ENCODE results near the gene IL3RA.
"Not testable (repeated sequence)": the region's sequence is repeated elsewhere in the genome, so short reads cannot be mapped to it uniquely, and the experiment has no call there.

The IL3RA gene

GRCh38 chrX:1336331-1336943 is at the start of gene IL3RA:
Gene IL3RA (plus strand): TSS chrX:1336785. CDS start chrX:1341766, 4,981 bp downstream.
- H3K4me3 ChIP-seq (ENCODE audit: low read depth, low read length), result no peak within 1 kb of the TSS
- no peaks in the 10 kb centered on the region for H3K36me3 ChIP-seq (ENCODE audit: control insufficient read depth, insufficient read depth, low read length)
- no peaks in the 10 kb centered on the region for H3K9me3 ChIP-seq (ENCODE audit: control insufficient read depth, insufficient read depth, low read length)
- H3K27me3 ChIP-seq (ENCODE audit: control insufficient read depth, insufficient read depth, low read length), result no peaks in the 10 kb centered on the region
- H3K9ac ChIP-seq (ENCODE audit: low read depth, low read length), result no peak within 1 kb of the TSS
- H3K27ac ChIP-seq (ENCODE audit: low read depth, low read length), result no peak within 1 kb of the TSS
- no peaks in the 10 kb centered on the region for H3K4me1 ChIP-seq (ENCODE audit: control insufficient read depth, insufficient read depth, low read length)

GRCh38 chrX:1289535-1289934 is 47.0 kb upstream of the IL3RA start:
- H3K36me3 ChIP-seq (ENCODE audit: control insufficient read depth, insufficient read depth, low read length), result no peaks in the 10 kb centered on the region
- no peak overlapping the region for H3K4me3 ChIP-seq (ENCODE audit: low read depth, low read length)

GRCh38 chrX:1291110-1291740 is 45.4 kb upstream of the IL3RA start:
- Histone ChIP-seq H3K4me1 (ENCODE audit: control insufficient read depth, insufficient read depth, low read length) (no peaks in the 10 kb centered on the region), H3K4me3 (ENCODE audit: low read depth, low read length) (no peak overlapping the region), H3K36me3 (ENCODE audit: control insufficient read depth, insufficient read depth, low read length) (no peaks in the 10 kb centered on the region), H3K27me3 (ENCODE audit: control insufficient read depth, insufficient read depth, low read length) (no peaks in the 10 kb centered on the region), H3K9me3 (ENCODE audit: control insufficient read depth, insufficient read depth, low read length) (no peaks in the 10 kb centered on the region), H3K27ac (ENCODE audit: low read depth, low read length) (no peak overlapping the region), H3K9ac (ENCODE audit: low read depth, low read length) (no peak overlapping the region)

More at GRCh38 chrX:1289535-1289934, 47.0 kb upstream of the IL3RA start:
- Histone ChIP-seq H3K27me3 (ENCODE audit: control insufficient read depth, insufficient read depth, low read length) (no peaks in the 10 kb centered on the region), H3K4me1 (ENCODE audit: control insufficient read depth, insufficient read depth, low read length) (no peaks in the 10 kb centered on the region), H3K9me3 (ENCODE audit: control insufficient read depth, insufficient read depth, low read length) (no peaks in the 10 kb centered on the region), H3K9ac (ENCODE audit: low read depth, low read length) (no peak overlapping the region), H3K27ac (ENCODE audit: low read depth, low read length) (no peak overlapping the region)

DNA sequence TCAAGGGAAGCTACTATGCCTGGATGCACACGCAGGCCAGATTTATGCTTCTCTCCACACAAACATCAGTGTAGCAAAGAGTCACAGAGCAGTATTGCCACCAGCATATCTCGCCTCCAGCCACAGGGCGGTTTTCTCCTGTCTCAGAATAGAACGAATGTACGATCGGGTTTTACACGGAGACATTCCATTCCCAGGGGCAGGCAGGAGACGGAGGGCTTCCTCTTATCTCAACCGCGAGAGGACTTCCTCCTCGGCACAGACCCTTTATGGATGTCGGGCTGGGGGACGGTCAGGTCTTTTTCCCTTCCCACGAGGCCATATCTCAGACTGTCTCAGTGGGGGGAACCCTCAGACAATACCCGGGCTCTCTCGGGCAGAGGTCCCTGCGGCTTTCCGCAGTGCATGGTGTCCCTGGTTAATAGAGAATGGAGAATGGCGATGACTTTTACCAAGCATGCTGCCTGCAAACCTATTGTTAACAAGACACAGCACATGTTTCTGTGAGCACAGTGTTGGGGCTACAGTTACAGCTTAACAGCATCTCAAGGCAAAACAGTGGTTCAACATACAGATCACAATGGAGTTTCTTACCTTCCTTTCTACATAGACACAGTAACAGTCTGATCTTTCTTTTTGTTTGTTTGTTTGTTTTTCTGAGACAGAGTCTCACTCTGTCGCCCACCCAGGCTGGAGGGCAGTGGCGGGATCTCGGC is 43.9 kb upstream of the IL3RA start:
- Histone ChIP-seq H3K4me3 (ENCODE audit: low read depth, low read length) (no peak overlapping the region), H3K9me3 (ENCODE audit: control insufficient read depth, insufficient read depth, low read length) (no peaks in the 10 kb centered on the region), H3K27ac (ENCODE audit: low read depth, low read length) (no peak overlapping the region), H3K4me1 (ENCODE audit: control insufficient read depth, insufficient read depth, low read length) (no peaks in the 10 kb centered on the region), H3K36me3 (ENCODE audit: control insufficient read depth, insufficient read depth, low read length) (no peaks in the 10 kb centered on the region), H3K9ac (ENCODE audit: low read depth, low read length) (no peak overlapping the region), H3K27me3 (ENCODE audit: control insufficient read depth, insufficient read depth, low read length) (no peaks in the 10 kb centered on the region)

GRCh38 chrX:1294301-1295067 is 42.1 kb upstream of the IL3RA start:
- Histone ChIP-seq H3K36me3 (ENCODE audit: control insufficient read depth, insufficient read depth, low read length) (no peaks in the 10 kb centered on the region), H3K27me3 (ENCODE audit: control insufficient read depth, insufficient read depth, low read length) (no peaks in the 10 kb centered on the region), H3K27ac (ENCODE audit: low read depth, low read length) (no peak overlapping the region), H3K4me3 (ENCODE audit: low read depth, low read length) (no peak overlapping the region), H3K9me3 (ENCODE audit: control insufficient read depth, insufficient read depth, low read length) (peaks cover 9% of the 10 kb centered on the region; the same call in 1 of the 2 replicates), H3K9ac (ENCODE audit: low read depth, low read length) (no peak overlapping the region), H3K4me1 (ENCODE audit: control insufficient read depth, insufficient read depth, low read length) (no peaks in the 10 kb centered on the region)

DNA sequence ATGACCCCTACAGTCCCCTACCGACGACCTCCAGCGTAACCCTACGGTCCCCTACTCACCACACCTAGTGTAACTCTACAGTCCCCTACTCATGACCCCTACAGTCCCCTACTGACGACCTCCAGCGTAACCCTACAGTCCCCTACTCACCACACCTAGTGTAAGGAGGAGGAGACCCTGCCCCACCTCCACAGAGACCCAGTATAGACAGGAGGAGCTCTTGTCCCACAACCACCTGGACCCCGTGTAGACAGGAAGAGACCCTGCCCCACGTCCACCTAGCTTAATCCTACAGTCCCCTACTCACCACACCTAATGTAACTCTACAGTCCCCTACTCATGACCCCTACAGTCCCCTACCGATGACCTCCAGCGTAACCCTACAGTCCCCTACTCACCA is 41.0 kb upstream of the IL3RA start:
- Histone ChIP-seq H3K9me3 (ENCODE audit: control insufficient read depth, insufficient read depth, low read length) (peaks cover 9% of the 10 kb centered on the region; the same call in 1 of the 2 replicates), H3K4me1 (ENCODE audit: control insufficient read depth, insufficient read depth, low read length) (no peaks in the 10 kb centered on the region), H3K27ac (ENCODE audit: low read depth, low read length) (no peak overlapping the region), H3K4me3 (ENCODE audit: low read depth, low read length) (no peak overlapping the region), H3K27me3 (ENCODE audit: control insufficient read depth, insufficient read depth, low read length) (no peaks in the 10 kb centered on the region), H3K9ac (ENCODE audit: low read depth, low read length) (no peak overlapping the region), H3K36me3 (ENCODE audit: control insufficient read depth, insufficient read depth, low read length) (no peaks in the 10 kb centered on the region)

- not testable (repeated sequence) for H3K9me3 ChIP-seq (ENCODE audit: control insufficient read depth, insufficient read depth, low read length); H3K27ac ChIP-seq (ENCODE audit: low read depth, low read length); H3K27me3 ChIP-seq (ENCODE audit: control insufficient read depth, insufficient read depth, low read length); H3K4me1 ChIP-seq (ENCODE audit: control insufficient read depth, insufficient read depth, low read length); H3K36me3 ChIP-seq (ENCODE audit: control insufficient read depth, insufficient read depth, low read length); H3K4me3 ChIP-seq (ENCODE audit: low read depth, low read length); H3K9ac ChIP-seq (ENCODE audit: low read depth, low read length)
Measured at GRCh38 chrX:1297591-1297990, 39.0 kb upstream of the IL3RA start.

DNA sequence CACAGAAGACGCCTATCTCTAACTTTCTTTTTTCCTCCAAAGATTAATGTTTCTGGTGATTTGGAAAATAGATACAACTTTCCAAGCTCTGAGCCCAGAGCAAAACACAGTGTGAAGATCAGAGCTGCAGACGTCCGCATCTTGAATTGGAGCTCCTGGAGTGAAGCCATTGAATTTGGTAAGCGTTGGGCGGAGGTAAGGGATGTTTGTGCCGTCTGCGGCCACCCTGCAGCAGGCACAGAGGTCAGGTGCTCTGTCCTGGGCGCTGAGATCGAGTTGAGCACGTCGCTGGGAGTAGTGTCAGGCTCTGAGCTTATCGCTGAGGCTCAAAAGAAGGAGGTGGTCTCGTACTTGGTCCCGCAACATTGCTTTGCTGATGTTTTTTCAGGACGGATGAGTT is 36.1 kb upstream of the IL3RA start:
- H3K9ac ChIP-seq (ENCODE audit: low read depth, low read length), result no peak overlapping the region
- no peaks in the 10 kb centered on the region for H3K4me1 ChIP-seq (ENCODE audit: control insufficient read depth, insufficient read depth, low read length)
- H3K4me3 ChIP-seq (ENCODE audit: low read depth, low read length), result no peak overlapping the region
- H3K27me3 ChIP-seq (ENCODE audit: control insufficient read depth, insufficient read depth, low read length), result no peaks in the 10 kb centered on the region
- no peak overlapping the region for H3K27ac ChIP-seq (ENCODE audit: low read depth, low read length)
- peaks cover 9% of the 10 kb centered on the region; the same call in 1 of the 2 replicates for H3K9me3 ChIP-seq (ENCODE audit: control insufficient read depth, insufficient read depth, low read length)
- H3K36me3 ChIP-seq (ENCODE audit: control insufficient read depth, insufficient read depth, low read length), result no peaks in the 10 kb centered on the region

- Histone ChIP-seq H3K9ac (ENCODE audit: low read depth, low read length) (no peak overlapping the region), H3K4me3 (ENCODE audit: low read depth, low read length) (no peak overlapping the region), H3K4me1 (ENCODE audit: control insufficient read depth, insufficient read depth, low read length) (no peaks in the 10 kb centered on the region), H3K9me3 (ENCODE audit: control insufficient read depth, insufficient read depth, low read length) (no peaks in the 10 kb centered on the region), H3K27me3 (ENCODE audit: control insufficient read depth, insufficient read depth, low read length) (no peaks in the 10 kb centered on the region), H3K27ac (ENCODE audit: low read depth, low read length) (no peak overlapping the region), H3K36me3 (ENCODE audit: control insufficient read depth, insufficient read depth, low read length) (no peaks in the 10 kb centered on the region)
Measured at GRCh38 chrX:1305411-1305810, 31.2 kb upstream of the IL3RA start.

DNA sequence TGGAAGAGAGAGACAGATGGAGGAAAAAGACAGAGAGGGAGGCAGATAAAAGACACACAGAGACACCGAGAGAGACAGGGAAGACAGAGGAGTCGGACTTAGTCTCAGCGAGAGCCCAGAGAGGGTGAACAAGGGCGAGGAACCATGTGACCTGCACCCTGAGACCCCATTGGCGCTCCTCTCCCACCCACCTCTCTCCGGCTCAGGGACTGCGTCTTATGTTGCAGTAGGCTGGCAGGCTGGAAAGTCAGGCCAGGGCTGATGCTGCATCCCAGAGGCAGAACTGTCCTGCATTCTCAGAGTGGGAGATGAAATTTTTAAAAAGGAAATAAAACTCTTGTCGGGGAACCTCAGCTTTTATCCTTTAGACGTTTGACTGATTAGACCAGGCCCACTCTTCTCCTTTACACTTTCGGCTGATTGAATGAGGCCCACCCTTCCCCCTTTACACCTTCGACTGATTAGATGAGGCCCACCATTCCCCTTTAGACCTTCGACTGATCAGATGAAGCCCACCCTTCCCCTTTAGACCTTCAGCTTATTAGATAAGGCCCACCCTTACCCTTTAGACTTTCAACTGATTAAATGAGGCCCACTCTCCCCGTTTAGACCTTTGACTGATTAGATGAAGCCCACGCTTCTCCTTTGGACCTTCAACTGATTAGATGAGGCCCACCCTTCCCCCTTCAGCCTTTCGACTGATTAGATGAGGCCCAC is 29.5 kb upstream of the IL3RA start:
- Histone ChIP-seq H3K4me1 (ENCODE audit: control insufficient read depth, insufficient read depth, low read length) (no peaks in the 10 kb centered on the region), H3K4me3 (ENCODE audit: low read depth, low read length) (no peak overlapping the region), H3K27ac (ENCODE audit: low read depth, low read length) (no peak overlapping the region), H3K27me3 (ENCODE audit: control insufficient read depth, insufficient read depth, low read length) (no peaks in the 10 kb centered on the region), H3K36me3 (ENCODE audit: control insufficient read depth, insufficient read depth, low read length) (no peaks in the 10 kb centered on the region), H3K9ac (ENCODE audit: low read depth, low read length) (no peak overlapping the region), H3K9me3 (ENCODE audit: control insufficient read depth, insufficient read depth, low read length) (no peaks in the 10 kb centered on the region)

Data from HUES48 (cell line).